NCI-H2107 treated with DMSO at 0.1 percent for 48 hours (cell line): ENCODE data around the gene MINDY4B.

Source experiments
- DNase-seq: peaks from one replicate; lab custom pipeline; 2025; ENCODE audit not compliant: unreplicated experiment; lab: John Stamatoyannopoulos, UW

Gene MINDY4B

GRCh38 chr3:150905339-150905738 is at the start of gene MINDY4B:
TSS of gene MINDY4B (minus strand) at chr3:150905439. CDS start at chr3:150905439, 0 bp downstream.
- DNase-seq = no peak

- no peak for DNase-seq
Observed at GRCh38 chr3:150951923-150952322, 46.7 kb upstream of the MINDY4B start.

GRCh38 chr3:150945226-150946032 is 40.2 kb upstream of the MINDY4B start:
- DNase-seq = no peak

- no peak for DNase-seq
Observed at GRCh38 chr3:150942221-150942620, 37.0 kb upstream of the MINDY4B start.

GRCh38 chr3:150936693-150937092 is 31.5 kb upstream of the MINDY4B start:
- no peak for DNase-seq

GRCh38 chr3:150933473-150933995 is 28.3 kb upstream of the MINDY4B start:
- DNase-seq = no peak

GRCh38 chr3:150931745-150932144 is 26.5 kb upstream of the MINDY4B start:
- no peak for DNase-seq

GRCh38 chr3:150930839-150931238 is 25.6 kb upstream of the MINDY4B start:
- no peak for DNase-seq

GRCh38 chr3:150928234-150928633 is 23.0 kb upstream of the MINDY4B start:
- DNase-seq = no peak

GRCh38 chr3:150926328-150926727 is 21.1 kb upstream of the MINDY4B start:
- DNase-seq = no peak

- DNase-seq = peak; percentile 12
Observed at GRCh38 chr3:150925751-150926201, 20.5 kb upstream of the MINDY4B start.

- DNase-seq = no peak
Observed at GRCh38 chr3:150922611-150923010, 17.4 kb upstream of the MINDY4B start.

- no peak for DNase-seq
Observed at GRCh38 chr3:150921209-150921608, 16.0 kb upstream of the MINDY4B start.

- no peak for DNase-seq
Observed at GRCh38 chr3:150920236-150920635, 15.0 kb upstream of the MINDY4B start.

- no peak for DNase-seq
Observed at GRCh38 chr3:150917951-150918350, 12.7 kb upstream of the MINDY4B start.

- DNase-seq = no peak
Observed at GRCh38 chr3:150913133-150913922, 8.1 kb upstream of the MINDY4B start.

GRCh38 chr3:150912501-150912900 is 7.3 kb upstream of the MINDY4B start:
- DNase-seq = no peak

- no peak for DNase-seq
Observed at GRCh38 chr3:150911771-150912170, 6.5 kb upstream of the MINDY4B start.

- no peak for DNase-seq
Observed at GRCh38 chr3:150906461-150906860, 1.2 kb upstream of the MINDY4B start.

GRCh38 chr3:150905746-150906145 is 507 bp upstream of the MINDY4B start:
- DNase-seq = no peak

- no peak for DNase-seq
Observed at GRCh38 chr3:150902988-150903387, 2.3 kb downstream of the MINDY4B start.

- DNase-seq = no peak
Observed at GRCh38 chr3:150901793-150902192, 3.4 kb downstream of the MINDY4B start.
